Mucosa of stomach (tissue), 1 donor: ENCODE measurements around the gene CERT1.
"Not testable (repeated sequence)": the region's sequence is repeated elsewhere in the genome, so short reads cannot be mapped to it uniquely, and the experiment has no call there.

Experiments used
- H3K27me3 ChIP-seq: one replicate; pipeline ENCODE4 v1.7.0; 2013; ENCODE audit warnings: mild to moderate bottlenecking, low read length; ENCODE audit not compliant: control insufficient read depth, insufficient read depth
- H3K36me3 ChIP-seq: one replicate; pipeline ENCODE4 v1.7.0; 2013; ENCODE audit warnings: low read length; ENCODE audit not compliant: control insufficient read depth, insufficient read depth
- H3K4me1 ChIP-seq: one replicate; pipeline ENCODE4 v1.7.0; 2013; ENCODE audit warnings: mild to moderate bottlenecking, low read length; ENCODE audit not compliant: control insufficient read depth, insufficient read depth
- H3K4me3 ChIP-seq: one replicate; pipeline ENCODE4 v1.7.0; 2013; ENCODE audit warnings: low read length
- H3K9ac ChIP-seq: one replicate; pipeline ENCODE4 v1.7.0; 2013; ENCODE audit warnings: mild to moderate bottlenecking, low read length, moderate library complexity
- H3K9me3 ChIP-seq: one replicate; pipeline ENCODE4 v1.7.0; 2013; ENCODE audit warnings: mild to moderate bottlenecking, low read length, moderate library complexity; ENCODE audit not compliant: control insufficient read depth
- donor health status: Pancreatic carcinoma.

Gene CERT1

GRCh38 chr5:75511435-75512382 is at the start of gene CERT1, which contains the start of gene POLK:
Gene CERT1, minus strand, starts transcription at chr5:75511629. Its CDS starts 422 bp downstream, at chr5:75511207.
Gene POLK, plus strand, starts transcription at chr5:75511891.
- no peaks in the 10 kb centered on the region for H3K36me3 ChIP-seq
- H3K4me1 ChIP-seq: peaks cover 7% of the 10 kb centered on the region
- H3K9ac ChIP-seq: peak within 1 kb of the TSS; percentile 85
- H3K27me3 ChIP-seq: no peaks in the 10 kb centered on the region
- no peaks in the 10 kb centered on the region for H3K9me3 ChIP-seq
- peak within 1 kb of the TSS; percentile 85 for H3K4me3 ChIP-seq

- H3K4me3 ChIP-seq, H3K27me3 ChIP-seq, H3K4me1 ChIP-seq, H3K9ac ChIP-seq, H3K9me3 ChIP-seq, H3K36me3 ChIP-seq: not testable (repeated sequence)
Measured at GRCh38 chr5:75560655-75561054, 49.2 kb upstream of the CERT1 start.

GRCh38 chr5:75558981-75559632 is 47.7 kb upstream of the CERT1 start:
- Histone ChIP-seq H3K36me3 (no peaks in the 10 kb centered on the region), H3K27me3 (no peaks in the 10 kb centered on the region), H3K9me3 (no peaks in the 10 kb centered on the region), H3K9ac (no peak overlapping the region), H3K4me3 (no peak overlapping the region), H3K4me1 (no peaks in the 10 kb centered on the region)

GRCh38 chr5:75558221-75558620 is 46.8 kb upstream of the CERT1 start:
- no peak overlapping the region for H3K9ac ChIP-seq
- no peak overlapping the region for H3K4me3 ChIP-seq
- H3K4me1 ChIP-seq: no peaks in the 10 kb centered on the region
- no peaks in the 10 kb centered on the region for H3K9me3 ChIP-seq
- H3K36me3 ChIP-seq: no peaks in the 10 kb centered on the region
- H3K27me3 ChIP-seq: no peaks in the 10 kb centered on the region

- H3K4me1 ChIP-seq: no peaks in the 10 kb centered on the region
- H3K4me3 ChIP-seq: no peak overlapping the region
- no peak overlapping the region for H3K9ac ChIP-seq
- H3K36me3 ChIP-seq: no peaks in the 10 kb centered on the region
- H3K9me3 ChIP-seq: no peaks in the 10 kb centered on the region
- H3K27me3 ChIP-seq: no peaks in the 10 kb centered on the region
Measured at GRCh38 chr5:75553358-75553757, 41.9 kb upstream of the CERT1 start.

- H3K9ac ChIP-seq: no peak overlapping the region
- H3K4me1 ChIP-seq: no peaks in the 10 kb centered on the region
- H3K9me3 ChIP-seq: no peaks in the 10 kb centered on the region
- H3K4me3 ChIP-seq: no peak overlapping the region
- no peaks in the 10 kb centered on the region for H3K27me3 ChIP-seq
- H3K36me3 ChIP-seq: no peaks in the 10 kb centered on the region
Measured at GRCh38 chr5:75552764-75553163, 41.3 kb upstream of the CERT1 start.

- Histone ChIP-seq H3K4me3 (no peak overlapping the region), H3K4me1 (no peaks in the 10 kb centered on the region), H3K9ac (no peak overlapping the region), H3K9me3 (no peaks in the 10 kb centered on the region), H3K27me3 (no peaks in the 10 kb centered on the region), H3K36me3 (no peaks in the 10 kb centered on the region)
Measured at GRCh38 chr5:75551471-75551870, 40.0 kb upstream of the CERT1 start.

GRCh38 chr5:75550597-75550996 is 39.2 kb upstream of the CERT1 start:
- Histone ChIP-seq H3K9ac (no peak overlapping the region), H3K4me3 (no peak overlapping the region), H3K9me3 (no peaks in the 10 kb centered on the region), H3K4me1 (no peaks in the 10 kb centered on the region), H3K36me3 (no peaks in the 10 kb centered on the region), H3K27me3 (no peaks in the 10 kb centered on the region)

GRCh38 chr5:75547812-75548211 is 36.4 kb upstream of the CERT1 start:
- Histone ChIP-seq H3K27me3 (no peaks in the 10 kb centered on the region), H3K4me3 (no peak overlapping the region), H3K9ac (no peak overlapping the region), H3K4me1 (no peaks in the 10 kb centered on the region), H3K9me3 (no peaks in the 10 kb centered on the region), H3K36me3 (no peaks in the 10 kb centered on the region)

- Histone ChIP-seq H3K9me3 (no peaks in the 10 kb centered on the region), H3K4me1 (no peaks in the 10 kb centered on the region), H3K27me3 (no peaks in the 10 kb centered on the region), H3K4me3 (no peak overlapping the region), H3K36me3 (no peaks in the 10 kb centered on the region), H3K9ac (no peak overlapping the region)
Measured at GRCh38 chr5:75546830-75547229, 35.4 kb upstream of the CERT1 start.

GRCh38 chr5:75545131-75545530 is 33.7 kb upstream of the CERT1 start:
- Histone ChIP-seq H3K27me3 (no peaks in the 10 kb centered on the region), H3K9ac (no peak overlapping the region), H3K4me3 (no peak overlapping the region), H3K4me1 (no peaks in the 10 kb centered on the region), H3K36me3 (no peaks in the 10 kb centered on the region), H3K9me3 (no peaks in the 10 kb centered on the region)

GRCh38 chr5:75538211-75538610 is 26.8 kb upstream of the CERT1 start:
- H3K9ac ChIP-seq: no peak overlapping the region
- no peaks in the 10 kb centered on the region for H3K9me3 ChIP-seq
- H3K4me3 ChIP-seq: no peak overlapping the region
- H3K27me3 ChIP-seq: no peaks in the 10 kb centered on the region
- H3K36me3 ChIP-seq: no peaks in the 10 kb centered on the region
- no peaks in the 10 kb centered on the region for H3K4me1 ChIP-seq
